ENCODE results near the gene RHBDD1.

- TF ChIP-seq POLR2A (IDR thresholded peaks at IDR 0.05): no peak
- no peak for TF ChIP-seq EP300 (IDR thresholded peaks at IDR 0.05)
Observed at GRCh38 chr2:226796012-226796839, 39.6 kb upstream of the RHBDD1 start.
